HCT116 (cell line): Measurements from ENCODE around the gene PIP4K2B. TPM values are rescaled to one million over a fixed set of nuclear protein-coding genes. Genes with fewer than 3 reads are reported as not detected.

Experiments used
- ATAC-seq: fragments of 200-7000 bp; cut with Tn5 transposase; 2 replicates; pipeline ENCODE4 v1.9.1; 2020; ENCODE audit warnings: mild to moderate bottlenecking, moderate library complexity
- BruUV-seq: library from RNA; stranded (reverse); fragments of 400-500 nt; replicated peaks from 2 replicates; lab custom pipeline; 2021; lab: Mats Ljungman, UMichigan
- CTCF ChIA-PET: fragments of 300-600 bp; sonication (Branson Sonifier 250); formaldehyde crosslinking; loops from one replicate; lab custom pipeline; 2021; ENCODE audit warnings: antibody characterized with exemption; lab: Charles Lee
- POLR2A ChIA-PET: fragments of 300-600, 350-600 bp; sonication (Branson Sonifier 250); formaldehyde crosslinking; loops from one replicate; lab custom pipeline; 2021; ENCODE audit warnings: antibody characterized with exemption; lab: Charles Lee
- RAD21 ChIA-PET, 2 experiments: fragments of 300-600 bp; sonication (Branson Sonifier 250); formaldehyde crosslinking; loops; one replicate each; lab custom pipeline; 2023; ENCODE audit warnings: low total read pairs in 2 of 2; ENCODE audit not compliant: uncharacterized antibody in 2 of 2, unreplicated experiment in 2 of 2, low non-redundant PET in 1 of 2; lab: Charles Lee
- DNase-seq: peaks from one replicate; pipeline ENCODE4 v3.0.0-alpha.2; 2010; ENCODE audit warnings: low read depth, low spot score
- H2AFZ ChIP-seq: fragments of 200-600 bp; shearing (Covaris generic), sonication (generic); 2 replicates; pipeline ENCODE4 v1.6.1; 2017; ENCODE audit warnings: low read depth, mixed run types, mixed read lengths, antibody characterized with exemption, low read length; ENCODE audit not compliant: poor library complexity, severe bottlenecking
- H3K27ac ChIP-seq: 2 replicates; pipeline ENCODE4 v1.5.1; 2012; ENCODE audit warnings: low read depth, low read length
- H3K27me3 ChIP-seq: fragments of 200-600 bp; sonication (generic); 2 replicates; pipeline ENCODE4 v1.6.1; 2016; ENCODE audit warnings: mixed run types, low read length, mixed read lengths; ENCODE audit not compliant: insufficient read depth
- H3K36me3 ChIP-seq, 2 experiments: fragments of 200-500 bp in 1 of 2; fragments of 200-600 bp in 1 of 2; sonication (Bioruptor generic) in 1 of 2; sonication (generic) in 1 of 2; 2 replicates each; pipeline versions ENCODE4 v1.5.1 to v1.6.1; 2014 to 2016; ENCODE audit warnings: low read length in 2 of 2, inconsistent platforms in 1 of 2, mixed read lengths in 1 of 2, mixed run types in 1 of 2; ENCODE audit not compliant: insufficient read depth in 2 of 2, control insufficient read depth in 1 of 2
- H3K4me1 ChIP-seq, 2 experiments: fragments of 200-600 bp in 1 of 2; sonication (generic) in 1 of 2; 2 replicates each; pipeline versions ENCODE4 v1.5.1 to v1.6.1; 2012 to 2017; ENCODE audit warnings: low read length in 2 of 2, inconsistent platforms in 1 of 2, mild to moderate bottlenecking in 1 of 2, mixed read lengths in 1 of 2, mixed run types in 1 of 2, moderate library complexity in 1 of 2; ENCODE audit not compliant: insufficient read depth in 2 of 2, control insufficient read depth in 1 of 2
- H3K4me2 ChIP-seq: fragments of 200-600 bp; sonication (generic); 2 replicates; pipeline ENCODE4 v1.6.1; 2017; ENCODE audit warnings: mixed run types, low read length, mixed read lengths
- H3K4me3 ChIP-seq, 2 experiments: fragments of 200-600 bp in 1 of 2; sonication (generic) in 1 of 2; replicated peaks in 1 of 2; 2 replicates each; pipeline ENCODE4 v1.5.1; 2011 to 2016; ENCODE audit warnings: low read length in 2 of 2, control low read depth in 1 of 2, low read depth in 1 of 2, mild to moderate bottlenecking in 1 of 2, mixed read lengths in 1 of 2, mixed run types in 1 of 2
- H3K79me2 ChIP-seq: fragments of 200-600 bp; sonication (generic); 2 replicates; pipeline ENCODE4 v1.6.1; 2017; ENCODE audit warnings: mild to moderate bottlenecking, mixed run types, low read length, moderate library complexity, mixed read lengths; ENCODE audit not compliant: insufficient read depth
- H3K9ac ChIP-seq: fragments of 200-600 bp; sonication (generic); 2 replicates; pipeline ENCODE4 v1.6.1; 2016; ENCODE audit warnings: low read length, mixed read lengths
- H3K9me2 ChIP-seq: fragments of 200-600 bp; sonication (generic), shearing (Covaris generic); 2 replicates; pipeline ENCODE4 v1.6.1; 2017; ENCODE audit warnings: mixed run types, mild to moderate bottlenecking, moderate library complexity; ENCODE audit not compliant: insufficient read depth
- H3K9me3 ChIP-seq, 2 experiments: fragments of 200-500 bp in 1 of 2; fragments of 200-600 bp in 1 of 2; sonication (Bioruptor generic) in 1 of 2; sonication (generic) in 1 of 2; 2 replicates each; pipeline ENCODE4 v1.6.1; 2014 to 2017; ENCODE audit warnings: low read length in 2 of 2, mixed read lengths in 2 of 2, inconsistent platforms in 1 of 2, low read depth in 1 of 2, mild to moderate bottlenecking in 1 of 2, mixed run types in 1 of 2, moderate library complexity in 1 of 2; ENCODE audit not compliant: control insufficient read depth in 1 of 2, insufficient read depth in 1 of 2
- H4K20me1 ChIP-seq: fragments of 200-600 bp; sonication (generic), shearing (Covaris generic); 2 replicates; pipeline ENCODE4 v1.6.1; 2017; ENCODE audit warnings: mixed run types, mild to moderate bottlenecking, moderate library complexity; ENCODE audit not compliant: insufficient read depth
- ATF3 ChIP-seq: IDR thresholded peaks from 2 replicates; pipeline ENCODE4 v1.6.1; 2012
- CBX3 ChIP-seq: IDR thresholded peaks from 2 replicates; pipeline ENCODE4 v1.6.1; 2012; ENCODE audit warnings: low read depth
- CEBPB ChIP-seq: IDR thresholded peaks from 2 replicates; pipeline ENCODE4 v1.6.1; 2012; ENCODE audit warnings: low read depth
- CTCF ChIP-seq, 3 experiments: fragments of 200-600 bp in 1 of 3; sonication (generic) in 1 of 3; IDR thresholded peaks in 2 of 3; conservative IDR thresholded peaks in 1 of 3; 2 replicates each; pipeline ENCODE4 v1.5.1; 2012 to 2017; ENCODE audit warnings: low read depth in 2 of 3, low read length in 2 of 3, antibody characterized with exemption in 1 of 3, borderline replicate concordance in 1 of 3, control low read depth in 1 of 3, mild to moderate bottlenecking in 1 of 3, mixed read lengths in 1 of 3, mixed run types in 1 of 3, moderate library complexity in 1 of 3; ENCODE audit not compliant: insufficient read depth in 1 of 3
- EGR1 ChIP-seq: IDR thresholded peaks from 2 replicates; pipeline ENCODE4 v1.6.1; 2012; ENCODE audit warnings: low read depth
- EZH2phosphoT487 ChIP-seq: fragments of 200-600 bp; IDR thresholded peaks from 2 replicates; pipeline ENCODE4 v1.6.1; 2018; ENCODE audit warnings: antibody characterized with exemption, borderline replicate concordance
- FOSL1 ChIP-seq: IDR thresholded peaks from 2 replicates; pipeline ENCODE4 v1.6.1; 2012; ENCODE audit warnings: low read depth
- MAX ChIP-seq: IDR thresholded peaks from 2 replicates; pipeline ENCODE4 v1.6.1; 2012
- POLR2A ChIP-seq: IDR thresholded peaks from 2 replicates; pipeline ENCODE4 v1.7.0; 2011; ENCODE audit warnings: borderline replicate concordance; ENCODE audit not compliant: insufficient read depth, insufficient read length; ENCODE audit errors: extremely low read depth
- POLR2AphosphoS5 ChIP-seq: IDR thresholded peaks from 2 replicates; pipeline ENCODE4 v1.6.1; 2011; ENCODE audit warnings: mild to moderate bottlenecking, low read depth, low read length, moderate library complexity
- RAD21 ChIP-seq: IDR thresholded peaks from 2 replicates; pipeline ENCODE4 v1.6.1; 2012; ENCODE audit warnings: low read depth, mild to moderate bottlenecking
- REST ChIP-seq: IDR thresholded peaks from 2 replicates; pipeline ENCODE4 v1.6.1; 2012; ENCODE audit warnings: low read depth
- SIN3A ChIP-seq: IDR thresholded peaks from 2 replicates; pipeline ENCODE4 v1.6.1; 2012; ENCODE audit warnings: low read depth
- SP1 ChIP-seq: IDR thresholded peaks from 2 replicates; pipeline ENCODE4 v1.6.1; 2012; ENCODE audit warnings: low read depth
- SRF ChIP-seq: IDR thresholded peaks from 2 replicates; pipeline ENCODE4 v1.6.1; 2012; ENCODE audit warnings: low read depth
- TCF7L2 ChIP-seq: IDR thresholded peaks from 2 replicates; pipeline ENCODE4 v1.7.0; 2011; ENCODE audit warnings: borderline replicate concordance, inconsistent platforms; ENCODE audit not compliant: insufficient read depth, insufficient read length; ENCODE audit errors: extremely low read depth
- YY1 ChIP-seq: IDR thresholded peaks from 2 replicates; pipeline ENCODE4 v1.6.1; 2011; ENCODE audit warnings: low read length, low read depth, moderate library complexity, mild to moderate bottlenecking; ENCODE audit not compliant: insufficient replicate concordance; ENCODE audit errors: extremely low read depth
- ZFX ChIP-seq: fragments of 450-650 bp; IDR thresholded peaks from 2 replicates; pipeline ENCODE4 v1.6.1; 2017
- ZNF274 ChIP-seq: fragments of 200-500 bp; sonication (Bioruptor generic); IDR thresholded peaks from 2 replicates; pipeline ENCODE4 v1.6.1; 2014; ENCODE audit warnings: mild to moderate bottlenecking, low read depth, low read length, inconsistent platforms
- intact Hi-C: fragments of 100-400 bp; cut with micrococcal nuclease; formaldehyde crosslinking; loops from 2 replicates; pipeline ENCODE4 v1.10.0; 2022
- total RNA-seq: library from RNA; stranded (reverse); gene quantifications from one replicate; pipeline ENCODE4 v1.2.1, GENCODE V29; 2021; ENCODE audit not compliant: unreplicated experiment

Gene PIP4K2B
- total RNA-seq, 1 experiment from 2014 or later = 40.3 TPM

DNA sequence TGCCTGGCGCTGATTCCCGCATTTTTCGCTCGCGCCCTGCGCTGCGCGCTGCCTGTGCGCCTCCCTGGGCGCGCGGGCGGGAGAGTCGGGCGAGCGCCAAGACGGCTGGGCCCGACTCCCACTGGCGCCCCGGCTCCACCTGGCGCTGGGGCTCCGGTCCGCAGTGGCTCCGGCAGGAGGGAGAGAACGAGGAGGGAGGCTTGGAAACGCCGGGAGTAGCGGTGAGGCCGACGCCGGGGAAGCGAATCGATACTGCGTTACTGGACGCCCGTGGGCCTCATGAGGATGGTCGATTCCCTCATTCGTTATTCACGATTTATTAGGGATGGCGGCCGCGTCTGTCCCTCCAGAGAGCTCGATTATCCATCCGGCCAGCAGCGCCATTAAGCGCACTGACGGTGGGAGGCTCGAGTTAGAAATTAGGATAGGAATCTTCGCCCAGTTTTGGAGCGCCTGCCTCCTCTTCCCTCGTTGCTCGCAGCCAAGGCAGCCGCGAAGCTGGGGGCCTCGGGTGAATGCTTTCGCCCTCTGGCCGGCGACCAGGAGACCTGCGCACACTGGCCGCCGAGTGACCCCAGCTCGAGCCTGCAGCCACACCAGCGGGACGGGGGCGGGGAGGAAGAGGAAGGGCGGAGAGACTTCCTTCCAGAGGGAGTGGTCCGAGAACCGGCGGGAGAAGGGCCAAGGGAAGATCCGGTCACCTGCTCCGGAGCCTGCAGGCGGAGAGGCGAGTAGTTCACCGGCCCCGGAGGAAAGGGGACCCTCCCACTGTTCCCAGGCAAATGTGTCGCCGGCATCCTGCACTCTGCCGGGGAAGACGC, 49.9 kb downstream of the PIP4K2B start:
- TSS peak; percentile 74 for BruUV-seq
- H3K9ac ChIP-seq = peak overlapping the region; percentile 93
- no peaks in the 10 kb centered on the region for H4K20me1 ChIP-seq
- H3K9me2 ChIP-seq = no peaks in the 10 kb centered on the region
- peak overlapping the region; percentile 94 for H3K4me2 ChIP-seq
- peak; percentile 56 for DNase-seq
- CTCF ChIA-PET = interaction anchor here (0.9 to 1.8 kb wide), 3 partner anchors 13 to 233 kb away, joined by 3 to 5 read pairs (median 3); no protein-coding TSS in a partner anchor
- intact Hi-C loops = loop anchor here (5.0 kb wide), 4 partner anchors 48 to 118 kb away; partner anchors contain the start of genes PIP4K2B and RPL23
- no peaks in the 10 kb centered on the region for H3K27me3 ChIP-seq
- H3K4me1 ChIP-seq = peaks cover 33 to 63% of the 10 kb centered on the region in 2 experiments
- POLR2A ChIA-PET = interaction anchor here (1.0 to 1.2 kb wide), 2 partner anchors 72 to 122 kb away, joined by 3 to 5 read pairs; no protein-coding TSS in a partner anchor
- H3K27ac ChIP-seq = peak overlapping the region; percentile 100
- H3K9me3 ChIP-seq = no peaks in the 10 kb centered on the region
- H3K36me3 ChIP-seq = peaks cover under 1 to 10% of the 10 kb centered on the region in 2 experiments; a peak in 2 of 4 replicates
- RAD21 ChIA-PET = no interaction called here
- H3K4me3 ChIP-seq = peak overlapping the region; percentile 99 to 100
- peak; percentile 42 for ATAC-seq
- H2AFZ ChIP-seq = no peak overlapping the region
- peaks cover 69% of the 10 kb centered on the region for H3K79me2 ChIP-seq
- peak; percentile 75 for TF ChIP-seq SIN3A
- TF ChIP-seq ATF3 = no peak
- no peak for TF ChIP-seq CTCF (IDR thresholded peaks at IDR 0.05 in 2 of 3, conservative IDR thresholded peaks at IDR 0.05 in 1 of 3; ENCODE audit: borderline replicate concordance in 1 of 3, insufficient read depth in 1 of 3, low read depth in 2 of 3, low read length in 2 of 3)
- peak; percentile 94 for TF ChIP-seq POLR2A
- TF ChIP-seq EZH2phosphoT487 = no peak
- TF ChIP-seq CBX3 = no peak
- TF ChIP-seq REST = no peak
- TF ChIP-seq TCF7L2 = peak; percentile 32
- peak; percentile 83 for TF ChIP-seq MAX
- no peak for TF ChIP-seq FOSL1
- TF ChIP-seq SP1 = peak; percentile 69
- TF ChIP-seq ZNF274 = no peak
- TF ChIP-seq POLR2AphosphoS5 = peak; percentile 95
- peak; percentile 92 for TF ChIP-seq EGR1
- no peak for TF ChIP-seq YY1
- TF ChIP-seq ZFX = peak; percentile 86
- no peak for TF ChIP-seq RAD21
- no peak for TF ChIP-seq CEBPB
- no peak for TF ChIP-seq SRF
